Stimulated activated CD8-positive, alpha-beta memory T cell treated with anti-CD3 and anti-CD28 coated beads, Interleukin-15, amount 100 ng/mL, for 1 hour (primary cell): Measurements from ENCODE around the gene POLN.

Experiments used
- DNase-seq: peaks from one replicate; pipeline ENCODE4 v3.0.0-alpha.2; 2020; ENCODE audit warnings: low read depth

POLN gene

DNA sequence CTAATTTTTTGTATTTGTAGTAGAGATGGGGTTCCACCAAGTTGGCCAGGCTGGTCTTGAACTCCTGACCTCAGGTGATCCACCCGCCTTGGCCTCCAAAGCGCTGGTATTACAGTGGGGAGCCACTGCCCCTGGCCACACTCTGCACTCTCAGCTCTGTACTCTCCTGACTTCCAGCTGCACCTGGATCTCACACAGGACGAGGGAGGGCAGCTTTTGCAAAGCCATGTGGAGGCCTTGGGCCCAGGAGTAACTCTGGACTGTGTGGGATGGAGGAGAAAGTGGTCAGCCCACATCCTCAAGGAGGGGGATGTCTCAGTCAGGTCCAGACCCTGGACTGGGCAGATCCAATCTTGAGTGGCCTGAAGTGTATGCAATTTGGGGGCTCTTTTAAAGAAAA, 159.8 kb downstream of the POLN start:
- DNase-seq, result no peak

DNA sequence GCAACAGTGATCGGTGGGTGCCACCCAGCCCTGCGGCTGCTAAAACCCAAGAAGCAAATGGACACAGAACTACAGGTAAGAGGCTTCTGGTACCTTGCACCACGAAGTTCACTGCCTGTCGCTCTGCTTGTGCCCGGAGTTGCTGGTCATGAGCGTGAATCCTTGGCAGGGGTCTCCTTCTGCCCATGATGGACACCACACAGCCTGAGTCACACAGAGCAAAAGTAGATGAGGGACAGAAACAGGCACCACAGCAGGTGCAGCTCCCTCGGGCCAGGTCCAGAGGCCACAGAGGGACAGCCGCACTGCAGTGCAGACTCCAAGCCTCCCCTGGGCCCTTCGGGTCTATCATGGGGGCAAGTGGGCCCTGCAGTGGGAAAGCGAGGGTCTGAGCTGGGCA, 160.4 kb downstream of the POLN start:
- no peak for DNase-seq

DNA sequence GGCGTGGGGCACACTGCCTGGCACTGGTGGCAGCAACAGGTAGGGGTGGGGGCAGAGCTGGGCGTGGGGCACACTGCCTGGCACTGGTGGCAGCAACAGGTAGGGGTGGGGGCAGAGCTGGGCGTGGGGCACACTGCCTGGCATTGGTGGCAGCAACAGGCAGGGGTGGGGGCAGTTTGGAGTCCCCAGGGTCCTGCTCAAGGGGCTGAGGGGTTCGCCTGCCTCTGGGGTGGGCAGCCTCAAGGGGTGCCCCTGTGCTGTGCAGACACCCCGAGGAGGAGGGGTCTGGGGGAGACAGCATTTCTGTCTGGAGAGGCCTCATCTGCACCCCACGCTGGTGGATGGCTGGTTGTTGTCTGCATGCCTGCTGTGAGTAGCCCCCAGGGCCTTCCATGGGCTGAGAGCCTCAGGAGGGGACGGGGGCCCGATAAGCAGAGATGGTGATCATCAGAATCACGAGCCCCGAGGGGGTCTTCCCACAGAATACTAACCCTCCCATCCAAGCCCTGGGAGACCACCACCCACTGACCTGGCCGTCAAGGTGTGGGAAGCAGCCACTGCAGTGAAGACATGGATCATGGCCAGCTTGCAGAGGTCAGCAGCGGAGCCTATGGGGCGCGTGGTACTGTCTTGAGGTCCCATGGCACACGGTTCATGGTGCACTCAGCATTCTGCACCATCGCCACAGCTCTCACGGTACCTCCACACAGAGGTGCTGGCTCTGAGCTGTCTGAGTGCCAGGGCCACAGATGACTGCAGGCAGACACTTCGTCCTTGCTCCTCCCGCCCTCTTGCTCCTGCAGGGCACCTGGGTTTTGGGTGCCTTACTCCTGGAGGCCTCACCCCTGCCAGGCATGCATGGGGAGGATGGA, 161.3 kb downstream of the POLN start:
- no peak for DNase-seq

DNA sequence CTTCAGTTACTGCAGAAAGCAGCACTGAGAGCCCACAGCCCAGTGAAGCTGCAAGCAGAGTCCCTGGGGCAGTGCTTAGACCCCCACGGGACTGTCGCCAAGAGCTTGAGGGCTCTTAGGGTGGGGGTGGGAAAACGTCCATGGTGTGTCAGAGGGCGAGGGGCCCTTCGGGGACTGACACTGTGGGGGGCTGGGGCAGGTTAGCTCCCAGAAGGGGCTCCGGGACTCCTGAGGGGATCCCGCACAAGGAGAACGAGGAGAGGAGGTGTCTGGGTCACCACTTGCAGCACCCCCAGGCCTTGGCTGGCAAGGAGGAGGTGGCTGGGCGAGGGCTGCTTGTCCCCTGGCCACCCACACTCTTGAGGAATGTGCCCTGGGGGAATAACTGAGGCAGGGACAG, 162.0 kb downstream of the POLN start:
- no peak for DNase-seq

DNA sequence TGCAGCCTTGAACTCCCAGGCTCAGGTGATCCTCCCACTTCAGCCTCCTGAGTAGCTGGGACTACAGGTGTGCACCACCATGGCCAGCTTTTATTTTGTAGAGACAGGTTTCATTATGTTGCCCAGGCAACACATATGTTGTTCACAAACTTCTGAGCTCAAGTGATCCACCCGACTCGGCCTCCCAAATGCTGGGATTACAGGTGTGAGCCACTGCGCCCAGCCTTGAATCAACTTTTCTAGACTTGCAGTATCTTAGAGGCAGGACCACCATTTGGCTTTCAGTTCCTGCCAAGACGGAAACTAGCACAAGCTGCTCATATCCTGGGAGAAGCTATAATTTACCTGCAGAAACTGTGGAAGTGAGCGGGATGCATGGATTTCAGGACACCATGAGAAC, 162.9 kb downstream of the POLN start:
- DNase-seq, result no peak

DNA sequence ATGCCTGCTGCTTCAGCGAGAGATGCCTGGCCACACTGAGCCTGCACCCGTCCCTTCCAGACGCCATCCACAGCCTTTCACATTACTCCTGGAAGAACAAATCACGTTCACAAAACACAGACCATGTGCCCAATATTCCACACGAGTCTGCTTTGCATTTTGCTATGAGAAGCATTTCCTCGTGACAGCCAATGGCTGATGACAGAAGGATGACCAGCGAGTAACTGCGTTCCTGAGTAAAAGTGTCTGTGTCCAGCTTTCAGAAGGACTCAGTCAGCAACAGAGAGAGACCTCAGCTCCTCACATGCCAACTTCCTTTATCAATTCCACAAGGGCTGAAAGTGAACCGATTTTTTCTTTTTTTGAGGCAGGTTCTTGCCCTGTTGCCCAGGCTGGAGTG, 163.3 kb downstream of the POLN start:
- DNase-seq, result no peak

DNA sequence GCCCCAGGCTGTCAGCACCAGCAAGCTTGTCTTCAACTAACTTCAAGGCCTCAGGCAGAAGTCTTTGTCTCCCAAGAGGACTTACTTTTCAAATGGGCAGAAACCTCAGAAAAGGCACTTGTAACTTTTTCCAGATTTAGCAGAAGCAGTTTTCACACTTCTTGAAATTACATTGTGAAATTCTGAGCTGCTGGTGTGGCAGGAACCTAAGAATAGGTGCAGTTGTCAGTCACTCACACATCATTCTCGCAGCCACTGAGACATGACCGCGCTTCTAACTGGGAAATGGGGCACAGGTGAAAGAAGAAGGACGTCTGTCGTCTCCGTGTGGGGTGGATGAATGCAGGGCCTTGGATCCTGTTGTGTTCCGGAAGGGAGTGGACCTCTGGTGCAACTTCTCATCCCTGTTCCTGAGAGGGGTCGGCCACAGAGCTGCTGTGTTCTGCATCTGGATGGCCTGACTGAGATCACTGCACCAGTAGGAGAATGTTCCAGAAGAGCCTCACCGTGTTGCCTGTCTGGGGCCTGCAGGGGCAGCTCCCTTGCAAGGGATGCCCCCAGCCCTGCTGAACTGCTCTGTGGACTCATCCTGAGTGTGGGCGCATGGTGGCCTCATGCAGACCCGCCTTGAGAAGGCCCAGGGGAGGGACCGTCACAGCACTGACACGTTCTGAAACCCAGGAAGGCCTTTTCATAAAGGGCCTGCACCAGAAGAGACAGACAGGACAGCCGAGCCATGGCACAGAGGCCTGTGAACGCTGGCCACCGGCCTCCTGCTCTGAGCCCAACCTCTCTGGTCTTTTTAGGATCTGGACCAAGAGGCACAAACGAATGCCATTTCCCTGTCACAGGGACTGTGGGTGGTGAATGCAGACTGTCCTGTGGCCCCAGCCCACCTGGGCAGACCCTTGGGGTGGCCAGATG, 164.1 kb downstream of the POLN start:
- DNase-seq, result no peak

DNA sequence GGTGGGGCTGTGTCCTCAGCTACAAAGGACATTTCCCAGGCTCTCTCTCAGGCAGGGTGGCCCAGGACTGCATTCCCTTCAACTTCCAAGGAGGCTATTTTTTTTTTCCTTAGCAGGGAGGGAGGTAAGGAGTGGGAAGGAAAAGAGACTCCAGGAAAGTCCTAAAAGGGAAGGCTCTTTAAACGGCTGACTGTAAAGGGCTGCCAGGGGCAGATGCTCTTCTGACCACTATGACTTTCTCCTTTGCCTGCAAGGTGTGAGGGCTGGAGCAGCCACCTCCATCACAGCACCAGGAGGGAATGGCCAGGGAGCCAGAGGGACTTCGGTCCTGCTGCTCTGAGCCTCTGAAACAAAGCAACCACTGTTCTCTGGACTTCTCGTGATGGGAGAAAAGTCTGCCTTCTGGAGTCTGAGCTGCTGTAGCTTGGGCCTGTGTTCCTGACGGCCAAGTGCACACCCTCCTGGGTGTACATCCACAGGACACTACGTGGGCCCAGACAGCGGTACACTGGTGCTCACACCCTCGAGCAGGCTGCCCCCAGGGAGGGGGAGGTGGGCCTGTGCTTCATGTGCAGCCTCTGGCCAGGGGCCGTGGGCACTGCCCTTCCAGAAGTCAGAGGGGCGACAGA, 164.9 kb downstream of the POLN start:
- no peak for DNase-seq

DNA sequence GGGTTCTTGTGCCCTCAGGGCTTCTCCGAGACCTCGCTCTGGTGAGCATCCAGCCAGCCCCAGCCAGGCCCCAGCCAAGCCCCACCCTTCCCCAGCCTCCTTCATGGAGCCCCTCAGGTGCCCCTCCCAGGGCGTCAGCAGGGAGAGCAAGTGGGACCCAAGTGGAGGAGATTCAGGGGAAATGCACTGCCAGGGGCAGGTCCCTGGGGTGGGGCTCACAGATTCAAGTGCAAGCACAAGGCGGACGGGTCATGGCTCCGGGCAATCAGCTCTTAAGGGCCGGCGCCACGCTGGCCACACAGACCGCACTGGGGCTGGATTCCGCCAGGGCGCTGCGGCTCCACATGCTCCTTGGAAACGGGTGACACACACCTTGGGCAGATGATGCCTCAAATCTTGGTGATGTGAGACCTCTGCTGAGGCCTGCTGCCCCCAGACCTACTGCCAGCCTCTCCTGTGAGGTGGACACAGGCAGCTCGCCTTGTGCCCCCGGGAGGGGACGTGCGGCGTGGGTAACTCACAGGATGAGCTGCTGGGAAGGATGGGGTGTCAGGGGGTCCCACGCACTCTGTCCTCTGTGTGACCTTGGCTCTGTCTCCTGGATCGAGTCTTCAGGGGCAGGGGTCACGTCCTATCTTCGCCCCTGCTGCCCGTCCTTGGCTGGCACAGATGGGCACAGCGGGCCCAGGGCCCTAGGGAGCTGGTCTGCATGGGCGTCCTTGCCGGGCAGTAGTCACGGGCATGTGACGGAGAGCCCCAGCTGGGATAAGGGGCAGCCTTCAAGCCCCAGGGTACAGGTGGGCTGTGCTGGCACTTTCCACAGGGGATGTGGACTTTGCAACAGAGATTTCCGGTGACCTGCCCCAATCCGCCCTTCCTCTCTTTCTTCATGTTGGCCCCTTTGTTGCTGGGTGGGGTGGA, 165.7 kb downstream of the POLN start:
- DNase-seq, result no peak

DNA sequence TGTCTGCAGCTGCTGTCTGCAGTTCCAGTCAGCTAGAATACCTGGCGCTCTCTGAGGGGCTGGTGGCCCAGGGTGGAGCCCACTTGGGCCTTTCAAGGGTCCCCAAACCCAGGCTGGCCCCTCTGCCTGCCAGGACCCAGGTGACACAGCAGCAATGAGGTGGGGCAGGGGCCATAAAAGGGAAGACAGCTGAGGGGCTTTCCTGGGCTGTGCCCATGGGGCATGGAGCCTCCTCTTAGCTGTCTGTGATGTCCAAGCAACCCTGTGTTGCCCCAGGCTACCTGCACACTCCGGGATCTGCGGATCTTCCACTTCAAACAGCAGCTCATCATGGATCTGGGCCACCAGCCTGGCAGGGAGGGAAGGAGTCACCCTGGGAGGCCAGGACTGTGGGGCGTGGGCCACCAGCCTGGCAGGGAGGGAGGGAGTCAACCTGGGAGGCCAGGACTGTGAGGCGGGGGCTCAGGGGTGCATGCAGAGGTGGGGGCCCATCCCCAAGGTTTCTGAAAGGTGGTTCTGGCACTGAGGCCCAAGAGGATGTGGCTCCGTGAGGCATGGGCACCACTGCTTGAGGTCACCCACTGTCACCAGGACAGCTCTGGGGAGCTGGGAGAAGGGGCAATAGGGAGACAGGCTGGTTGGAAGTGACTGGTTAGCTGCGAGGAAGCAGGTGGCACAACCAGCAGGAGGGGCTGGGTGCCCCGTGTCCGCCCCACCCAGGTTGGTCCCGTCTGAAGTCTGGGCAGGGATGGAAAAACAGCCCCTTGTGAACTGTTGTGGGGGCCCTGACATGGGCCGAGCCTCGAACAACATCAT, 166.5 kb downstream of the POLN start:
- DNase-seq, result no peak

DNA sequence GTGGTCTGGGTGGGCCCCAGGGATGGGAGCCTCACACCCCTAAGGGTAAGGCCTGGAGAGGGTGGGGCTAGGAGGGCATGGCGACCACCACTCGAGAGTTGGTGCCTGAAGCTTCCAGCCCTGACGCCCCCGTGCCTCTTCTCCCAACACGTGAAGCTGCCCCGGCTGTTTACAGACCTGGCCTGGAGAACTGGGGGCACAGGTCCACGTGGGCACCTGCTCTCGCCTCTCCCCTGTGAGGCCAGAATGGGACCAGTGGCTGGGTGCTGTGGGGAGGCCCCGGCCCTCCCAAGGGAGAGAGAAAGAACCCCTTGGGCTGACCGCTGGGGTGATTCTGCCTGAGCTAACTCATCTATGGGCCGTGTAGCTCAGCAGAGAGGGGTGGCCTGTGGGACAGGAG, 167.3 kb downstream of the POLN start:
- DNase-seq, result no peak

DNA sequence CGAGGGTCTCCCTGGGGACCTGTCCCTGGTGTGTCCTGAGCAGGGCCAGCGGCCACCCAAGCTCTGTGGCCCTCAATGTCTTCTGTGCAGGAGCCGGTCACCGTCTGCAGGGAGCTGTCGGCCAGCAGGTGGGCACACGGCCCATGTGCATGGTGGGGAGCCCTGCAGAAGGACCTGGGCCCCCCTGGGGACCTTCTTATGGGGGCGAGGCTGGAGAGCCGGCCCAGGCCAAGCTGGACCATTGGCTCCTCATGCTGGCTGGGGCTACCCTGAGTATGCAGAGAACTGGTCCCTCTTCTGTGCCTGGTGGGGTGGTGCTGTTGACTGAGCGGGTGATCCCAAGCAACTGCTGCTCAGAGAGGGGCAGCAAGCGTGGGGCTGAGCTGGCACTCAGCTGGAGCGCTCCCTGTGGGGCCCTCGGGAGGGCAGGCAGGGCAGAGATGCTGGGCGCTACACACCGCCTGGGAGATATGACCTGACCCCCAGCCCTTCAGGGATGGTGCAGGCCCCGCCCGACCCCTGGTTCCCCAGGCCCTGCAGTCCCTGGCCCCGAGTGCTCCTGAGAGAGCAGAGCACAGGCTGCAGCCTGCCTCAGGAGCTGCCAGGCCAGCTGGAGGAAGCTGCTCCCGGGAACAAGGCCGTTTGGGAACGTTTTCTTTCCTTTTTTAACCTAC, 168.0 kb downstream of the POLN start:
- no peak for DNase-seq

DNA sequence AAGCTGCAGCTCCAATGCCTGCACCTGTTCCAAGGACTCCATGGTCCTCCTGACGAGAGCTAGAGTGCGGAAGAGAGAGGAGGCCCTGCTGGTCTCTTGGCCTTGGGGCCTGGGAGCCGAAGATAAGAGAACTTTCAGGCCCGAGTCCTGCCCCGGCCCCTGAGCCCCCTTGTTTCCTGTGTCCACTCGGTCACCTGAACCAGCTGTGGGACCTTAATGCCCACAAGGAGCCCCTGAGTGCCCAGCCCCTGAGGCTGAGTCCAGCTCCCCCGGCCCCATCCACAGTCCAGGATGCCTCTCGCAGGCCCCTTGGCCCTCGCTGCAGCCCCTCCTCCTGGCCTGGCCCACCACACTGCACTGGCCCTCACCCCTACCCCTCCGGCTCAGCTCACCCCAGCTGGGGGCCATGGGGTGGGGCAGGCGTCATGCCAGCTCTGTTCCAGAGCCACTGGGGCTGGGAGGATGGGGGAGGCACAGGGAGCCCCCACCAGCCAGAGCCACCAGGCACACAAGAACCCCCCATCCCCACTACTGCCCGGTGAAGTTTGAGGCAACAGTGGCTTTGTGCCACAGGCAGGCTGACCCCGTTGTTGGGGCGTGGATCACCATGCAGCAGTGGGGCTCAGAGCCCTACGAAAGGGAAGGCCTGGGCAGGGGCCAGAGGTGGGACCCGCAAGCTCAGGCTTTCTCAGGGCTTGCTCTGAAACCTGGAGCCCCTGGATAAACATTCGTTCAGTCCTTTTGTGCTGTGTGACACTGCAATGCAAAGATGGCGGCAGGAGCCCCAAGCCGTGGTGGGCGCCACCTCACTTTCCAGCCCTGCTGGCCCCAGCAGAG, 168.7 kb downstream of the POLN start:
- DNase-seq, result no peak

DNA sequence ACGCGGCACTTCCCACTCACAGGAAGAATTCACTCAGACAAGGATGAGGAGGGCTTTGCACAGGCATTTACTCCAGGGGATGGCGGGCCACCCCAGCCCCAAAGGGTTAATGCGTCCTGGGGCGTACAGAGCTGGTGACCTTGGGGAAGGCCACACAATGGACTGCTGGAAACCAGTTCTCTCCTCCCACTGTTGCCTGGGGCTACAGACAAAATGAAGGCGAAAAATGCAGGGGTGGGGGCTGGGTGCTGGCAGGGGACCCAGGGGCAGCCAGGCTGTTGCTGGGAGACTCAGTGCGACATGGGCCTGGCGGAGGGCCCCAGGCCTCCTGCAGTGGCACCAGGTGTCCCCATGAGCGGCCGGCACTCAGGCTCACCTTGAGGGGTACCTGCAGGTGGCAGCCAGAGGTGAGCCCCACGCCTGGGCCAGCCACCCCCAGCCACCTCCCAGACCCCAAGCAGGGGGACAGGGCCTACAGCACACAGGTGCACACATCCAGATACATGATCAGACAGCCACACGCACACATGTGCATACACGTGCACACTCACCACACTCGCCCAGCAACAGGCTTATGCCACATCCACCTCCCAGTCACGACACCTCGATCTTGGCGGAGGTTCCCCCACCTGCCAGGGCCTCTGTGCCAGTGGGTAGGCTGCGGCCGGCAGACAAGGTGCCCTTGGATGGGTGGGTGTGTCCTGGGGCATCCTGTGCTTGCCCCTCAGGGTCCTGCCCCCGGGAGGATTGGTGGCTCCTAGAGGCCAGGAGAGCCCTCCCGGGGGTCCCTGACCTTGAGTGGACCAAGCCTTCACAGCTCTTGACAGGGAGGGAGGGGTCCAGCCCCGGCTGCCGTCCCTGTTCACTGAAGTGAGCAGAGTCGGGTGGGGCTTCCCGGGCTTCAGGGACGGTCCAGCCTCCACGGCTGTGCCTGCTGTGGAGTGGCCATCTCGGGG, 169.7 kb downstream of the POLN start:
- DNase-seq, result no peak

DNA sequence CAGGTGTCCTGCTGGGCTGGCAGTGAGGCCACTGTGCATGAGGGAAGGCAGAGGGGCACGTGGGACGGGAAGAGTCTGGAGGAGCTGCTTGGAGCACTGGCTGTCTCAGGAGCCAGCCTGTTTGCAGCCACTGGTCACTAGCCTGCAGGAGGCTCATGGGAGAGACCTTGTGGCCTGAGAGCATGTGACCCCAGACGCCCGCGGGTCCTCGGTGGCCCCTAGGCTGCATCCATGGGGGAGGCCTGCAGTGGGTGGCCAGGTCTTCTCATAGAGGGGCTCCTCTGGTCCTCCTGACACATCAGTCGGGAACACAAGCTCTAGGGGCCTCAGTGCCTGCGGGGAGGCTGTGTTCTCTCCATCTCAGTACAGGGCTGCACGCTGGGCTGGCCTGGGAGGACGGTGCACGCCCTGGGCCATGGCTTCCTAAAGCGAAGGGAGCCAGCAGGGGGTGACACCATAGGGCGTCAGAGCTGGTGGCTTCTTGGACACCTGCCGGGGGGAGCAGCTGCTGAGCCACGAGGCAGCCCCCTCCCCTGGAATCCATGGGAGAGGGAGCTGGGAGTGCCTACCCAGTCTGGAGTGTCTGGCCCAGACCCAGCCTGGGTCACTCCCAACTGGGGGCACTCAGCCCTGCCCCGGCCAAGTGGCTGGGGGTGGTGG, 170.5 kb downstream of the POLN start:
- DNase-seq, result no peak

DNA sequence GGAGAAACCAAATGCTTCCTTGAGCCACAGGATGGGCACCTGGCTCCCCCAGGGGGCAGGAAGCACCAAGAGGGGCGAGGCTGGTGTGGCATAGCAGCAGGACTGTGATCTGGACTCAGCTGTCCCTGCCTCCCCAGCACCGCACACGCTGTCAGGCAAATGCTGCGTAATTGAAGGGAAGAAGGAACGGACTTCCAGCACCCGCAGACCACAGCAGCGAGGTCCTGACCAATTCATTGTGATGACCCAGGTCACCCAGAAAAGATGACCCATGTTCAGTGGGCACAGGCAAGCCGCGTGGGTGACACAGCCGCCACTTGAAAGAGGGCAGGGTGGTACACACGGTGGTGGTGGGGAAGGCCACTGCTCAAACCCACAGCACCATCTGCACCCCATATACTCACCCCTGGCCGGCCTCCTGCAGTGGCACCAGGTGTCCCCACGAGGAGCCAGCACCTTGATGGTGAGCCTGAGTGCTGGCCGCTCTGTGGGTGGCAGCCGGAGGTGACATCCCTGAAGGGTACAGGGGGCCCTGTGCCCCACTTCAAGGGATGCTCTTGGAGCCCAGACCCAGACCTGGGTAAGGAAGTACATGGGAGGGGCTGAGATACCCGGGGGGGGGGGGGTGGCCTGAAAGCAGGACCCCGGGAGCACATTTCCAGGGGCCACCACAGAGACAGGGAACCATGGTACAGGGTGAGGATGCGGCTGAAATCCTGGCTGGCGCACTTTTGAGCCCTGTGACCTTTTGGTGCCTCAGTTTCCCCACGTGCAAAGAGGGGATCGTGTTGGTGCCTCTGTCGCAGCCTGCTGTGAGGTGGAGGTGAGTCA, 171.3 kb downstream of the POLN start:
- DNase-seq, result no peak

DNA sequence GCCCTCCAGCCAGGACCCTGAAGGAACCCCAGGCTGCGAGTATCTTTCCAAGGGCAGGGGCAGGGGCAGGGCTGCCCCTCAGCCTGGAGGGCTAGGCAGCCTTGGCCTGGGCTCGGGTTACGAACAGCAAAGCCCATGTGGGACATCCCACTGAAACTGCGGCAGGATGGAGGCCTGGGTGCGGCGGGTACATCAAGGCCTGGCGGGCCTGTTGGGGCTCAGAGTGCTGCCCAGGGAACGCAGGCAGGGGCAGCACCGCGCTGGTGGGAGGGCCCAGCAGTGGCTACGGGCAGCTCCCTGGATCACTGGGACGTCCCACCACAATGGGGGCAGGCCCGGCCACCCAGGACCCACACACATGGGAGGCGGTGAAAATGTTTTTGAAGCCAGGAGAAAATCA, 171.9 kb downstream of the POLN start:
- DNase-seq, result no peak
